H1 (cell line): ENCODE results near the gene CWC25. TPM values are rescaled to one million over a fixed set of nuclear protein-coding genes. Genes with fewer than 3 reads are reported as not detected.
A peak's percentile ranks its signal among the peaks of the same experiment; 100 is the strongest.

Source experiments
- BACH1 ChIP-seq: IDR thresholded peaks from 2 replicates; pipeline ENCODE4 v1.6.1; 2012; ENCODE audit warnings: low read length, improper control_type of control experiment
- CREB1 ChIP-seq: IDR thresholded peaks from 2 replicates; pipeline ENCODE4 v1.6.1; 2012; ENCODE audit warnings: inconsistent platforms
- GABPA ChIP-seq: IDR thresholded peaks from 2 replicates; pipeline ENCODE4 v1.6.1; 2011; ENCODE audit warnings: mild to moderate bottlenecking, low read length, moderate library complexity, borderline replicate concordance; ENCODE audit not compliant: insufficient read depth
- SAP30 ChIP-seq: fragments of 300-600 bp; sonication (generic); IDR thresholded peaks from 2 replicates; pipeline ENCODE4 v1.7.1; 2012; ENCODE audit warnings: low read length, moderate library complexity, mild to moderate bottlenecking, inconsistent platforms; ENCODE audit not compliant: insufficient read depth, insufficient replicate concordance
- SP4 ChIP-seq: IDR thresholded peaks from 2 replicates; pipeline ENCODE4 v1.6.1; 2012; ENCODE audit warnings: low read length, inconsistent platforms
- TEAD4 ChIP-seq: IDR thresholded peaks from 2 replicates; pipeline ENCODE4 v1.6.1; 2012; ENCODE audit warnings: low read depth, low read length, inconsistent platforms, mixed read lengths
- polyA plus RNA-seq, 7 experiments: library from polyadenylated mRNA; depleted of rRNA in 3 of 7; stranded (reverse) in 5 of 7; unstranded in 2 of 7; fragments of >200 nt in 5 of 7; fragments of 200-250 nt in 2 of 7; gene quantifications; 1 replicate in 5 of 7; 2 replicates in 1 of 7; 4 replicates in 1 of 7; pipeline versions ENCODE4 v1.2.1 to v1.2.3, GENCODE V29; 2011 to 2013; ENCODE audit warnings: missing spikeins in 2 of 7, mixed read lengths in 2 of 7
- total RNA-seq: library from RNA; stranded (reverse); fragmentation: NEBNext Ultra II Directional; extraction: Animal tissue kit (Norgen Biotek cat#: 25700); gene quantifications from 2 replicates; pipeline ENCODE4 v1.2.1, GENCODE V29; 2021
- TF ChIP-seq, protein P1 (sequence below): fragments of 300-600 bp; sonication (generic); IDR thresholded peaks from 2 replicates; pipeline ENCODE4 v1.7.1; 2012; ENCODE audit warnings: low read length, moderate library complexity, mild to moderate bottlenecking, inconsistent platforms; ENCODE audit not compliant: insufficient replicate concordance

CWC25 gene
- total and polyA plus RNA-seq, 2 of the 8 experiments (the other 6 are each of a cell fraction or from before 2014, with no cell fraction given), result 11.1 to 13.1 TPM

DNA sequence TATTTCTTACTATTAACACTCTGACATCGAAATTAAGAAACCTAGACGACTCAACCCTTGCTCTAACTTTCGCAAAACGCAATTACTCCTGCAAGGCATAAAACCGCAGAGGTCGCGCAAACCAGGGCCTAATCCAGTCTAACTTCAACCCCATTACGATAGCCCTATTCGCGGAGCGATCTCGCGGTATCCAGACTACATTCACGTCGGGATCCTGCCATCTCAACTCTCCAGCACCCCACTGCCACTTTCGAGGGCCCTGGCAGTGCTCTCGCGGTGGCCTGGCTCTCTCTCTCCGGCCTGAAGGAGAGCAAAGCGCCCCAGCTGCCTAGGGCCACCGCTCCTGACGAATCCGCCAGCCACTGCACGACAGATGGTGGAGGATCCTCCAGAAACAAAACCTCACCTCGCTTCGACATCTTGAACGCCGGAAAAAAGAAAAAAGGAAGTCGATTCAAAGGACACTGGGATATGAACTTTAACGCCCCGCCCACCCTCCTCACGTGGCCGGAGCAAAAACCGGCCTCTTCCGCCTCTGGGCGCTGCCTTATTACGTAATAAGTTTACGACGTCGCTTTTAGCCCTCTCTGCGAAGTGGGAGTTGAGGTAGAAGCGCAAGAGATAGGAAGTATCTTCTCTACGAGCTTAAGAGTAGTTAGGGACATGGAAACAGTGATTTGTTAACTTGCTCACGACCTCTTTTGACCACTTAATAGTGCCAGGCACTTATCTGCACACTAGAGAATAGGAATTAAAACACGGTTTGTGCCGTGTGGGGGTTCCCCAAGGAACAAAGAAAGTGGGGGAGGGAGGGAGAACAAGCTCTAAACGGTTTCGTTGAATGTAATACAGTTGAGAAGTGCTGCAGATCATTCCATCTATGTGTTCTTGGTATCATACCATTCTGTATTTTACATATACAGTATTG lies 28.4 kb upstream of the CWC25 start, which contains the start of gene RPL23 (continued):
- TF ChIP-seq, protein P1, sequence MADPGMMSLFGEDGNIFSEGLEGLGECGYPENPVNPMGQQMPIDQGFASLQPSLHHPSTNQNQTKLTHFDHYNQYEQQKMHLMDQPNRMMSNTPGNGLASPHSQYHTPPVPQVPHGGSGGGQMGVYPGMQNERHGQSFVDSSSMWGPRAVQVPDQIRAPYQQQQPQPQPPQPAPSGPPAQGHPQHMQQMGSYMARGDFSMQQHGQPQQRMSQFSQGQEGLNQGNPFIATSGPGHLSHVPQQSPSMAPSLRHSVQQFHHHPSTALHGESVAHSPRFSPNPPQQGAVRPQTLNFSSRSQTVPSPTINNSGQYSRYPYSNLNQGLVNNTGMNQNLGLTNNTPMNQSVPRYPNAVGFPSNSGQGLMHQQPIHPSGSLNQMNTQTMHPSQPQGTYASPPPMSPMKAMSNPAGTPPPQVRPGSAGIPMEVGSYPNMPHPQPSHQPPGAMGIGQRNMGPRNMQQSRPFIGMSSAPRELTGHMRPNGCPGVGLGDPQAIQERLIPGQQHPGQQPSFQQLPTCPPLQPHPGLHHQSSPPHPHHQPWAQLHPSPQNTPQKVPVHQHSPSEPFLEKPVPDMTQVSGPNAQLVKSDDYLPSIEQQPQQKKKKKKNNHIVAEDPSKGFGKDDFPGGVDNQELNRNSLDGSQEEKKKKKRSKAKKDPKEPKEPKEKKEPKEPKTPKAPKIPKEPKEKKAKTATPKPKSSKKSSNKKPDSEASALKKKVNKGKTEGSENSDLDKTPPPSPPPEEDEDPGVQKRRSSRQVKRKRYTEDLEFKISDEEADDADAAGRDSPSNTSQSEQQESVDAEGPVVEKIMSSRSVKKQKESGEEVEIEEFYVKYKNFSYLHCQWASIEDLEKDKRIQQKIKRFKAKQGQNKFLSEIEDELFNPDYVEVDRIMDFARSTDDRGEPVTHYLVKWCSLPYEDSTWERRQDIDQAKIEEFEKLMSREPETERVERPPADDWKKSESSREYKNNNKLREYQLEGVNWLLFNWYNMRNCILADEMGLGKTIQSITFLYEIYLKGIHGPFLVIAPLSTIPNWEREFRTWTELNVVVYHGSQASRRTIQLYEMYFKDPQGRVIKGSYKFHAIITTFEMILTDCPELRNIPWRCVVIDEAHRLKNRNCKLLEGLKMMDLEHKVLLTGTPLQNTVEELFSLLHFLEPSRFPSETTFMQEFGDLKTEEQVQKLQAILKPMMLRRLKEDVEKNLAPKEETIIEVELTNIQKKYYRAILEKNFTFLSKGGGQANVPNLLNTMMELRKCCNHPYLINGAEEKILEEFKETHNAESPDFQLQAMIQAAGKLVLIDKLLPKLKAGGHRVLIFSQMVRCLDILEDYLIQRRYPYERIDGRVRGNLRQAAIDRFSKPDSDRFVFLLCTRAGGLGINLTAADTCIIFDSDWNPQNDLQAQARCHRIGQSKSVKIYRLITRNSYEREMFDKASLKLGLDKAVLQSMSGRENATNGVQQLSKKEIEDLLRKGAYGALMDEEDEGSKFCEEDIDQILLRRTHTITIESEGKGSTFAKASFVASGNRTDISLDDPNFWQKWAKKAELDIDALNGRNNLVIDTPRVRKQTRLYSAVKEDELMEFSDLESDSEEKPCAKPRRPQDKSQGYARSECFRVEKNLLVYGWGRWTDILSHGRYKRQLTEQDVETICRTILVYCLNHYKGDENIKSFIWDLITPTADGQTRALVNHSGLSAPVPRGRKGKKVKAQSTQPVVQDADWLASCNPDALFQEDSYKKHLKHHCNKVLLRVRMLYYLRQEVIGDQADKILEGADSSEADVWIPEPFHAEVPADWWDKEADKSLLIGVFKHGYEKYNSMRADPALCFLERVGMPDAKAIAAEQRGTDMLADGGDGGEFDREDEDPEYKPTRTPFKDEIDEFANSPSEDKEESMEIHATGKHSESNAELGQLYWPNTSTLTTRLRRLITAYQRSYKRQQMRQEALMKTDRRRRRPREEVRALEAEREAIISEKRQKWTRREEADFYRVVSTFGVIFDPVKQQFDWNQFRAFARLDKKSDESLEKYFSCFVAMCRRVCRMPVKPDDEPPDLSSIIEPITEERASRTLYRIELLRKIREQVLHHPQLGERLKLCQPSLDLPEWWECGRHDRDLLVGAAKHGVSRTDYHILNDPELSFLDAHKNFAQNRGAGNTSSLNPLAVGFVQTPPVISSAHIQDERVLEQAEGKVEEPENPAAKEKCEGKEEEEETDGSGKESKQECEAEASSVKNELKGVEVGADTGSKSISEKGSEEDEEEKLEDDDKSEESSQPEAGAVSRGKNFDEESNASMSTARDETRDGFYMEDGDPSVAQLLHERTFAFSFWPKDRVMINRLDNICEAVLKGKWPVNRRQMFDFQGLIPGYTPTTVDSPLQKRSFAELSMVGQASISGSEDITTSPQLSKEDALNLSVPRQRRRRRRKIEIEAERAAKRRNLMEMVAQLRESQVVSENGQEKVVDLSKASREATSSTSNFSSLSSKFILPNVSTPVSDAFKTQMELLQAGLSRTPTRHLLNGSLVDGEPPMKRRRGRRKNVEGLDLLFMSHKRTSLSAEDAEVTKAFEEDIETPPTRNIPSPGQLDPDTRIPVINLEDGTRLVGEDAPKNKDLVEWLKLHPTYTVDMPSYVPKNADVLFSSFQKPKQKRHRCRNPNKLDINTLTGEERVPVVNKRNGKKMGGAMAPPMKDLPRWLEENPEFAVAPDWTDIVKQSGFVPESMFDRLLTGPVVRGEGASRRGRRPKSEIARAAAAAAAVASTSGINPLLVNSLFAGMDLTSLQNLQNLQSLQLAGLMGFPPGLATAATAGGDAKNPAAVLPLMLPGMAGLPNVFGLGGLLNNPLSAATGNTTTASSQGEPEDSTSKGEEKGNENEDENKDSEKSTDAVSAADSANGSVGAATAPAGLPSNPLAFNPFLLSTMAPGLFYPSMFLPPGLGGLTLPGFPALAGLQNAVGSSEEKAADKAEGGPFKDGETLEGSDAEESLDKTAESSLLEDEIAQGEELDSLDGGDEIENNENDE, result no peak
- TF ChIP-seq TEAD4 (0 out of 2 replicates have a peak, but pooled peaks have one; percentile 4), SP4 (no peak), SAP30 (no peak), BACH1 (no peak), GABPA (no peak), CREB1 (peak; percentile 97)
